Activated CD4-positive, alpha-beta T cell treated with anti-CD3 and anti-CD28 coated beads, Interleukin-2, amount 50 U/mL, for 24 hours (primary cell): ENCODE measurements around the gene DNAH1.

ENCODE experiments used
- DNase-seq, 2 donors: peaks; one replicate each; pipeline ENCODE4 v3.0.0-alpha.2; 2020; ENCODE audit warnings: low read depth in 1 of 2, low spot score in 1 of 2

Gene DNAH1

GRCh38 chr3:52356126-52356525 lies 40.0 kb downstream of the DNAH1 start:
- DNase-seq = no peak

GRCh38 chr3:52357151-52358080 lies 41.3 kb downstream of the DNAH1 start:
- DNase-seq = no peak

GRCh38 chr3:52358362-52358940 lies 42.3 kb downstream of the DNAH1 start:
- DNase-seq = no peak

- no peak for DNase-seq
Observed at GRCh38 chr3:52359116-52359855, 43.2 kb downstream of the DNAH1 start.

GRCh38 chr3:52361011-52361410 lies 44.9 kb downstream of the DNAH1 start:
- no peak for DNase-seq

- no peak for DNase-seq
Observed at GRCh38 chr3:52361454-52361853, 45.3 kb downstream of the DNAH1 start.

GRCh38 chr3:52361898-52362297 lies 45.8 kb downstream of the DNAH1 start:
- DNase-seq = no peak

GRCh38 chr3:52364322-52365035 lies 48.4 kb downstream of the DNAH1 start:
- no peak for DNase-seq

- DNase-seq = no peak
Observed at GRCh38 chr3:52366527-52366926, 50.4 kb downstream of the DNAH1 start.

- no peak for DNase-seq
Observed at GRCh38 chr3:52367891-52368880, 52.1 kb downstream of the DNAH1 start.

- no peak for DNase-seq
Observed at GRCh38 chr3:52370531-52370930, 54.4 kb downstream of the DNAH1 start.

- no peak for DNase-seq
Observed at GRCh38 chr3:52372822-52373504, 56.8 kb downstream of the DNAH1 start.

- DNase-seq = no peak
Observed at GRCh38 chr3:52373676-52374075, 57.6 kb downstream of the DNAH1 start.

GRCh38 chr3:52374173-52374572 lies 58.1 kb downstream of the DNAH1 start:
- no peak for DNase-seq

- no peak for DNase-seq
Observed at GRCh38 chr3:52379610-52380009, 63.5 kb downstream of the DNAH1 start.

- no peak for DNase-seq
Observed at GRCh38 chr3:52380023-52380422, 63.9 kb downstream of the DNAH1 start.

- DNase-seq = no peak
Observed at GRCh38 chr3:52381623-52382022, 65.5 kb downstream of the DNAH1 start.

- no peak for DNase-seq
Observed at GRCh38 chr3:52383446-52383845, 67.3 kb downstream of the DNAH1 start.

- no peak for DNase-seq
Observed at GRCh38 chr3:52384019-52384761, 68.1 kb downstream of the DNAH1 start.
